Measurements from ENCODE around the gene SH3GL3.

DNA sequence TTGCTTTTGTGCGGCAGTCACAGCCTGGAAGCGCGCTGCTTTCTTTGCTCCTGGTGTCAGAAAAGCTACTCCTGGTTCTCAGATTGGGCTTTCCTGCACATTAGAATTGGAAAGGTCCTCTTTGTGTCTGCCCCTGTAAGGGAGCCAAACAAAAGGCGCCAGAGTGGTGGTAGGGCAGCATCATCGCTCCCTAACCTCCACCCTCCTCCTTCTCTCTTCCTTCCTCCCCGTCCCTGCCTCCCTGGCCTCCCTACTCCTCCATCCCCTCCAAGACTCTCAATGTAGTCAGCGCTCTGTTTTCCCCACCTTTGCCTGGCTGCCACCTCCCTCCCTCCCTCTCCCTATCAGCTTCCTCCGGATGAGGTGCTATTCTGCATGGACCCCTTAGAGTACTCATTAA is 65.3 kb downstream of the SH3GL3 start:
- TF ChIP-seq, protein P1, sequence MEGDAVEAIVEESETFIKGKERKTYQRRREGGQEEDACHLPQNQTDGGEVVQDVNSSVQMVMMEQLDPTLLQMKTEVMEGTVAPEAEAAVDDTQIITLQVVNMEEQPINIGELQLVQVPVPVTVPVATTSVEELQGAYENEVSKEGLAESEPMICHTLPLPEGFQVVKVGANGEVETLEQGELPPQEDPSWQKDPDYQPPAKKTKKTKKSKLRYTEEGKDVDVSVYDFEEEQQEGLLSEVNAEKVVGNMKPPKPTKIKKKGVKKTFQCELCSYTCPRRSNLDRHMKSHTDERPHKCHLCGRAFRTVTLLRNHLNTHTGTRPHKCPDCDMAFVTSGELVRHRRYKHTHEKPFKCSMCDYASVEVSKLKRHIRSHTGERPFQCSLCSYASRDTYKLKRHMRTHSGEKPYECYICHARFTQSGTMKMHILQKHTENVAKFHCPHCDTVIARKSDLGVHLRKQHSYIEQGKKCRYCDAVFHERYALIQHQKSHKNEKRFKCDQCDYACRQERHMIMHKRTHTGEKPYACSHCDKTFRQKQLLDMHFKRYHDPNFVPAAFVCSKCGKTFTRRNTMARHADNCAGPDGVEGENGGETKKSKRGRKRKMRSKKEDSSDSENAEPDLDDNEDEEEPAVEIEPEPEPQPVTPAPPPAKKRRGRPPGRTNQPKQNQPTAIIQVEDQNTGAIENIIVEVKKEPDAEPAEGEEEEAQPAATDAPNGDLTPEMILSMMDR (conservative IDR thresholded peaks at IDR 0.05; ENCODE audit: low read length) = no peak
- no peak for TF ChIP-seq EZH2phosphoT487 (IDR thresholded peaks at IDR 0.05; ENCODE audit: borderline replicate concordance)

All from Loucy (cell line).